ENCODE data around the gene AGXT2.

- TF ChIP-seq CTCF (IDR thresholded peaks at IDR 0.05; ENCODE audit: low read depth, low read length) (no peak), POLR2A (IDR thresholded peaks at IDR 0.05; ENCODE audit: extremely low read depth, insufficient read length) (no peak), MAX (IDR thresholded peaks at IDR 0.05; ENCODE audit: low read depth, low read length) (no peak), MYC (IDR thresholded peaks at IDR 0.05; ENCODE audit: low read depth, low read length) (no peak)
Observed at GRCh38 chr5:35010676-35011075, 37.1 kb downstream of the AGXT2 start.
